ENCODE results near the gene AGPAT3.

Gene AGPAT3

GRCh38 chr21:43884012-43884860, 19.2 kb downstream of the AGPAT3 start:
- Histone ChIP-seq H3K36me3 (replicated peaks) (no peaks in the 10 kb centered on the region), H3K27ac (no peak overlapping the region), H3K4me3 (ENCODE audit: low read depth, low read length) (no peak overlapping the region), H3K27me3 (replicated peaks) (no peaks in the 10 kb centered on the region)
- TF ChIP-seq CTCF (IDR thresholded peaks at IDR 0.05; ENCODE audit: low read depth, low read length, missing control alignments), result no peak
- peak; percentile 33 for DNase-seq
- in situ Hi-C loops (cut with HindIII; ENCODE audit: low pct_ligation_motif_present, low sequenced_read_pairs), result no loop called here

- DNase-seq, result no peak
- Histone ChIP-seq H3K27me3 (replicated peaks) (no peaks in the 10 kb centered on the region), H3K27ac (no peak overlapping the region), H3K4me3 (ENCODE audit: low read depth, low read length) (no peak overlapping the region), H3K36me3 (replicated peaks) (no peaks in the 10 kb centered on the region)
- in situ Hi-C loops (cut with HindIII; ENCODE audit: low pct_ligation_motif_present, low sequenced_read_pairs), result no loop called here
- no peak for TF ChIP-seq CTCF (IDR thresholded peaks at IDR 0.05; ENCODE audit: low read depth, low read length, missing control alignments)
These were observed 19.9 kb downstream of the AGPAT3 start for GRCh38 chr21:43884861-43885417.

GRCh38 chr21:43885721-43886120, 20.7 kb downstream of the AGPAT3 start:
- no peak overlapping the region for H3K27ac ChIP-seq
- TF ChIP-seq CTCF (IDR thresholded peaks at IDR 0.05; ENCODE audit: low read depth, low read length, missing control alignments), result no peak

GRCh38 chr21:43886565-43886964, 21.5 kb downstream of the AGPAT3 start:
- no peak for DNase-seq
- no peak overlapping the region for H3K4me3 ChIP-seq (ENCODE audit: low read depth, low read length)
- no peak overlapping the region for H3K27ac ChIP-seq
- in situ Hi-C loops (cut with HindIII; ENCODE audit: low pct_ligation_motif_present, low sequenced_read_pairs), result no loop called here
- TF ChIP-seq CTCF (IDR thresholded peaks at IDR 0.05; ENCODE audit: low read depth, low read length, missing control alignments), result no peak
- no peaks in the 10 kb centered on the region for H3K27me3 ChIP-seq (replicated peaks)
- H3K36me3 ChIP-seq (replicated peaks), result no peaks in the 10 kb centered on the region

More at GRCh38 chr21:43885721-43886120, 20.7 kb downstream of the AGPAT3 start:
- in situ Hi-C loops (cut with HindIII; ENCODE audit: low pct_ligation_motif_present, low sequenced_read_pairs), result no loop called here
- H3K4me3 ChIP-seq (ENCODE audit: low read depth, low read length), result no peak overlapping the region
- no peaks in the 10 kb centered on the region for H3K36me3 ChIP-seq (replicated peaks)
- DNase-seq, result no peak
- H3K27me3 ChIP-seq (replicated peaks), result no peaks in the 10 kb centered on the region

GRCh38 chr21:43889069-43889468, 24.0 kb downstream of the AGPAT3 start:
- no peak overlapping the region for H3K27ac ChIP-seq
- no peaks in the 10 kb centered on the region for H3K36me3 ChIP-seq (replicated peaks)
- in situ Hi-C loops (cut with HindIII; ENCODE audit: low pct_ligation_motif_present, low sequenced_read_pairs), result no loop called here
- H3K27me3 ChIP-seq (replicated peaks), result no peaks in the 10 kb centered on the region
- no peak overlapping the region for H3K4me3 ChIP-seq (ENCODE audit: low read depth, low read length)
- no peak for TF ChIP-seq CTCF (IDR thresholded peaks at IDR 0.05; ENCODE audit: low read depth, low read length, missing control alignments)
- DNase-seq, result no peak
